ENCODE data around the gene ABI2. TPM values are rescaled to one million over a fixed set of nuclear protein-coding genes. Genes with fewer than 3 reads are reported as not detected.

ABI2 gene
- total RNA-seq, 1 experiment from 2014 or later = 72.2 TPM

- Histone ChIP-seq H3K27me3 (ENCODE audit: control insufficient read depth, insufficient read depth, low read length) (no peaks in the 10 kb centered on the region), H3K9me3 (ENCODE audit: control insufficient read depth, insufficient read depth, low read depth, low read length) (no peaks in the 10 kb centered on the region), H3K27ac (ENCODE audit: low read length) (no peak overlapping the region), H3K36me3 (ENCODE audit: control insufficient read depth, insufficient read depth, low read length) (peaks cover 19% of the 10 kb centered on the region), H3K4me1 (ENCODE audit: control insufficient read depth, insufficient read depth, low read length) (no peaks in the 10 kb centered on the region), H3K4me3 (ENCODE audit: low read depth in 2 of 2, low read length in 2 of 2) (no peak overlapping the region)
- TF ChIP-seq SIN3A (IDR thresholded peaks at IDR 0.05; ENCODE audit: borderline replicate concordance, insufficient read depth, low read depth, low read length) (no peak), POLR2AphosphoS5 (IDR thresholded peaks at IDR 0.05; ENCODE audit: low read depth, low read length) (no peak), REST (IDR thresholded peaks at IDR 0.05; ENCODE audit: insufficient read depth in 1 of 2, low read depth in 2 of 2, low read length in 1 of 2) (no peak), TCF7L2 (IDR thresholded peaks at IDR 0.05; ENCODE audit: low read depth, low read length) (no peak), CTCF (IDR thresholded peaks at IDR 0.05) (no peak)
- DNase-seq (ENCODE audit: low read depth, low spot score) (no peak), ATAC-seq (no peak)
- intact Hi-C loops (cut with micrococcal nuclease; ENCODE audit: unreplicated experiment) = no loop called here
- BruUV-seq (replicated peaks) = no TSS peak
- ChIA-PET POLR2A (no interaction called here), CTCF (no interaction called here)
- in situ Hi-C loops (cut with HindIII; ENCODE audit: low pct_unique_long_range_greater_than_20kb, low sequenced_read_pairs) = no loop called here
These were observed 84.5 kb downstream of the ABI2 start for GRCh38 chr2:203412546-203413331.

GRCh38 chr2:203413796-203414195, 85.6 kb downstream of the ABI2 start:
- POLR2A ChIA-PET = no interaction called here
- no peaks in the 10 kb centered on the region for H3K9me3 ChIP-seq (ENCODE audit: control insufficient read depth, insufficient read depth, low read depth, low read length)
- no peak for ATAC-seq
- peaks cover 19% of the 10 kb centered on the region for H3K36me3 ChIP-seq (ENCODE audit: control insufficient read depth, insufficient read depth, low read length)
- no peak for TF ChIP-seq SIN3A (IDR thresholded peaks at IDR 0.05; ENCODE audit: borderline replicate concordance, insufficient read depth, low read depth, low read length)
- no peak for TF ChIP-seq CTCF (IDR thresholded peaks at IDR 0.05)
- TF ChIP-seq TCF7L2 (IDR thresholded peaks at IDR 0.05; ENCODE audit: low read depth, low read length) = no peak
- TF ChIP-seq POLR2AphosphoS5 (IDR thresholded peaks at IDR 0.05; ENCODE audit: low read depth, low read length) = no peak
- no peak for TF ChIP-seq REST (IDR thresholded peaks at IDR 0.05; ENCODE audit: insufficient read depth in 1 of 2, low read depth in 2 of 2, low read length in 1 of 2)
- no peak for DNase-seq (ENCODE audit: low read depth, low spot score)
- no peak overlapping the region for H3K27ac ChIP-seq (ENCODE audit: low read length)
- in situ Hi-C loops (cut with HindIII; ENCODE audit: low pct_unique_long_range_greater_than_20kb, low sequenced_read_pairs) (no loop called here), intact Hi-C loops (cut with micrococcal nuclease; ENCODE audit: unreplicated experiment) (no loop called here)
- H3K4me3 ChIP-seq (ENCODE audit: low read depth in 2 of 2, low read length in 2 of 2) = no peak overlapping the region
- H3K27me3 ChIP-seq (ENCODE audit: control insufficient read depth, insufficient read depth, low read length) = no peaks in the 10 kb centered on the region
- H3K4me1 ChIP-seq (ENCODE audit: control insufficient read depth, insufficient read depth, low read length) = no peaks in the 10 kb centered on the region
- CTCF ChIA-PET = no interaction called here
- no TSS peak for BruUV-seq (replicated peaks)
